Measurements from ENCODE around the gene PERM1.
A peak's percentile ranks its signal among the peaks of the same experiment; 100 is the strongest.
"Not testable (repeated sequence)": the region's sequence is repeated elsewhere in the genome, so short reads cannot be mapped to it uniquely, and the experiment has no call there.

The PERM1 gene

DNA sequence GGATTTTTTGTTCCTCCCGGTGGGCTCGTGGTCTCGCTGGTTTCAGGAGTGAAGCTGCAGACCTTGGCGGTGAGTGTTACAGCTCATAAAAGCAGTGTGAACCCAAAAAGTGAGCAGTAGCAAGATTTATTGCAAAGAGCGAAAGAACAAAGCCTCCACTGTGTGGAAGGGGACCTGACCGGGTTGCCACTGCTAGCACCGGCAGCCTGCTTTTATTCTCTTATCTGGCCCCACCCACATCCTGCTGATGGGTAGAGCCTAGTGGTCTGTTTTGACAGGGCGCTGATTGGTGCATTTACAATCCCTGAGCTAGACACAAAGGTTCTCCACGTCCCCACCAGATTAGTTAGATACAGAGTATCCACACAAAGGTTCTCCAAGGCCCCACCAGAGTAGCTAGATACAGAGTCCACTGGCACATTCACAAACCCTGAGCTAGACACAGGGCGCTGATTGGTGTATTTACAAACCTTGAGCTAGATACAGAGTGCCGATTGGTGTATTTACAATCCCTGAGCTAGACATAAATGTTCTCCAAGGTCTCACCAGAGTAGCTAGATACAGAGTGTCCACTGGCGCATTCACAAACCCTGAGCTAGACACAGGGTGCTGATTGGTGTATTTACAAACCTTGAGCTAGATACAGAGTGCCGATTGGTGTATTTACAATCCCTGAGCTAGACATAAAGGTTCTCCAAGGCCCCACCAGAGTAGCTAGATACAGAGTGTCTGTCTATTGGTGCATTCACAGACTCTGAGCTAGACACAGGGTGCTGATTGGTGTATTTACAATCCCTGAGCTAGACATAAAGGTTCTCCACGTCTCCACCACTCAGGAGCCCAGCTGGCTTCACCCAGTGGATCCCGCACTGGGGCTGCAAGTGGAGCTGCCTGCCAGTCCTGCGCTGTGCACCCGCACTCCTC lies 35.8 kb upstream of the PERM1 start:
- DNase-seq (ENCODE audit: extremely low read depth in 1 of 2, low read depth in 1 of 2) = not testable (repeated sequence)

GRCh38 chr1:1014799-1015681 lies 33.1 kb upstream of the PERM1 start:
- DNase-seq (ENCODE audit: extremely low read depth in 1 of 2, low read depth in 1 of 2) = no peak

DNA sequence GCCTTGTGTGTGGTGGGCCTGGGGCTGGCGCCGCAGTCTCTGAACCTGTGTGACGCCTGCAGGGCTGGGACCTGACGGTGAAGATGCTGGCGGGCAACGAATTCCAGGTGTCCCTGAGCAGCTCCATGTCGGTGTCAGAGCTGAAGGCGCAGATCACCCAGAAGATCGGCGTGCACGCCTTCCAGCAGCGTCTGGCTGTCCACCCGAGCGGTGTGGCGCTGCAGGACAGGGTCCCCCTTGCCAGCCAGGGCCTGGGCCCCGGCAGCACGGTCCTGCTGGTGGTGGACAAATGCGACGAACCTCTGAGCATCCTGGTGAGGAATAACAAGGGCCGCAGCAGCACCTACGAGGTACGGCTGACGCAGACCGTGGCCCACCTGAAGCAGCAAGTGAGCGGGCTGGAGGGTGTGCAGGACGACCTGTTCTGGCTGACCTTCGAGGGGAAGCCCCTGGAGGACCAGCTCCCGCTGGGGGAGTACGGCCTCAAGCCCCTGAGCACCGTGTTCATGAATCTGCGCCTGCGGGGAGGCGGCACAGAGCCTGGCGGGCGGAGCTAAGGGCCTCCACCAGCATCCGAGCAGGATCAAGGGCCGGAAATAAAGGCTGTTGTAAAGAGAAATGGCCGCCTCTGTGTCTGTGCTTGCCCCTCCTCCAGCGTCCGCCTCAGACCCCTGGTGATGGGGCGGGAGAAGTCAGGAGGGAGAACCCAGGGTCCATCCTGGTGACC lies 32.2 kb upstream of the PERM1 start:
- DNase-seq (ENCODE audit: extremely low read depth in 1 of 2, low read depth in 1 of 2) = no peak

GRCh38 chr1:1013105-1013921 lies 31.4 kb upstream of the PERM1 start, which contains the start of gene ISG15:
ISG15 (plus strand) TSS chr1:1013497; CDS start chr1:1013574, 77 bp downstream.
- peak; percentile 70 to 75 for DNase-seq (ENCODE audit: extremely low read depth in 1 of 2, low read depth in 1 of 2)

DNA sequence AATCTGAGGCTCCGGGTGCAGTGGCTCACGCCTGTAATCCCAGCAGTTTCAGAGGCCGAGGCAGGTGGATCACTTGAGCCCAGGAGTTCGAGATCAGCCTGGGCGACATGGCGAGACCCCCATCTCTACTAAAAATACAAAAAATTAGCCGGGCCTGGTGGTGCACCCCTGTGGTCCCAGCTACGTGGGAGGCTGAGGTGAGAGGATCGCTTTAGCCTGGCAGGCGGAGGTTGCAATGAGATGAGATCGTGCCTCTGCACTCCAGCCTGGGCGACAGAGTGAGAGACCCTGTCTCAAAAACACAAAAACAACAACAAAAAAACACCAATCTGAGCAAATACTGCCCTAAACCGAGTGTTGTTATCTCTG lies 30.8 kb upstream of the PERM1 start:
- not testable (repeated sequence) for DNase-seq (ENCODE audit: extremely low read depth in 1 of 2, low read depth in 1 of 2)

DNA sequence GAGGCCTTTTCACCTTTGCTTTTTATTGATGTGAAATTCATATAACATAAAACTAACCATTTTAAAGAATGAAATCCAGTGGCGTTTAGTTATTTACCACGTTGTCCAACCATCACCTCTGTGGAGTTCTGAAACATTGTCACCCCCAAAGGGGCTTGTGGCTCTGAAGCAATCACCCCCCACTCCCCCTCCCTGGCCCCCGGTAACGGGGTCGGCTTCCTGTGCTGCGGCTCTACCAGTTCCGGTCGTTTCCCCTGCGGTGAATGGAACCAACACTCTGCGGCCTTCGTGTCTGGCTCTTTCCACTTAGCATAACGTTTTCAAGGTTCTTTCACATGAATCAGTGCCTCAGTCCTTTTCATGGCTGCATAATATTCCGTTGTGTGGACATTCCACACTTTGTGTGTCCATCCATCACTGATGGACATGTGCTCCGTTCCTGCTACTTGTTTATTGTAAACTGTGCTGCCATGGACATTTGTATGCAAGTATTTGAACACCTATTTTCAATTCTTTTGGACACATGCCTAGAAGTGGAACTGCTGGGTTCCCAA lies 29.6 kb upstream of the PERM1 start:
- no peak for DNase-seq (ENCODE audit: extremely low read depth in 1 of 2, low read depth in 1 of 2)

DNA sequence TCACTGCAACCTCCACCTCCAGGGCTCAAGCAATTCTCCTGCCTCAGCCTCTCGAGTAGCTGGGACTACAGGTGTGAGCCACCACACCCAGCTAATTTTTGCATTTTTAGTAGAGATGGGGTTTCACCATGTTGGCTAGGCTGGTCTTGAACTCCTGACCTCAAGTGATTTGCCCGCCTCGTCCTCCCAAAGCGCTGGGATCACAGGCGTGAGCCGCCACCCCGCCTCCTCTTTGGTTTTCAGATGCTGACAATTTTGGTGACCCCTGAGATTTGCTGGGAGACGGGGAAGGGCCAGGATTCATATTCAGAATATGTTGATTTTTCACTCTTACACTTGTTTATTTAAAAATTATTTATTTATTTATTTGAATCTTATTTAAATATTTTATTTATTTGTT lies 28.2 kb upstream of the PERM1 start:
- DNase-seq (ENCODE audit: extremely low read depth in 1 of 2, low read depth in 1 of 2) = not testable (repeated sequence)

DNA sequence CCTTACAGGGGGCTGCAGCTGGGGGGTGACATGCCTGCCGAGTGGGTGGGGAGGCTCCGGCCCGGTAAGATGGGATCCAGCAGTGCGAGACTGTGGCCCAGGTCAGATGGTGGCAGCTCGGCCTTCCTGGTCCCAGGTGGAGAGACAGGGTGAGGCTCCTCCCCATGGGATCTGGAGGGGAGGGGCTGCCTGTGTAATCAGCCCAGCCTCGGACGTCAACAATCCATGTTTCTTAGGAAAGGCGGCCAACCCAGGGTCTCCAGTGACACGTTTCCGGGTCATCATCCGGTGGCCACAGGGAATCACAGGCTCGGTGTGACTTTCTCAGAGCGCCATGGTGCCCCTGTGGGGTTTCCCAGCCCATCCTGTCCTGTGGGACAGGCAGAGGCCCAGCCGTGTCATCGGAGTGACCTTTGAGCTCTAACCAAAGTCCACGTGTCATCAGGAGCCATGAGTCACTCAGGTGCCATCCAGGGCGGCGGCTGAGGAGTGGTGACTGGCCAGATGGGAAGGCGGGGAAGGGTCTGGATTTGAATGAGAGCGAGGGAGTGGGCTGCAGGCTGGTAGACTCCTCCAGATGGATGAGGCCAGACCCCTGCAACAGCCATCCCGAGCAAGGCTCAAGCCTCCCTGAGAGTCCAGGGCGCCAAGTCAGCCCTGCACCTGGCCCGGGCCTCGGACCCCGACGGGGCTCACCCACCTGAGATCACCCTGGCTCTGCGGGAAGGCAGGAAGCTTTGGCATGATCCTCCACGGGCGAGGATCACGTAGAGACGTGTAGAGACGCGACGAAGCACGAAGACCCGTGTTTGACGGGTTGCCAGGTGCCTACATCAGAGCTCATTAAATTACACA lies 24.6 kb upstream of the PERM1 start:
- no peak for DNase-seq (ENCODE audit: extremely low read depth in 1 of 2, low read depth in 1 of 2)

GRCh38 chr1:1005774-1006304 lies 23.9 kb upstream of the PERM1 start:
- DNase-seq (ENCODE audit: extremely low read depth in 1 of 2, low read depth in 1 of 2) = no peak

DNA sequence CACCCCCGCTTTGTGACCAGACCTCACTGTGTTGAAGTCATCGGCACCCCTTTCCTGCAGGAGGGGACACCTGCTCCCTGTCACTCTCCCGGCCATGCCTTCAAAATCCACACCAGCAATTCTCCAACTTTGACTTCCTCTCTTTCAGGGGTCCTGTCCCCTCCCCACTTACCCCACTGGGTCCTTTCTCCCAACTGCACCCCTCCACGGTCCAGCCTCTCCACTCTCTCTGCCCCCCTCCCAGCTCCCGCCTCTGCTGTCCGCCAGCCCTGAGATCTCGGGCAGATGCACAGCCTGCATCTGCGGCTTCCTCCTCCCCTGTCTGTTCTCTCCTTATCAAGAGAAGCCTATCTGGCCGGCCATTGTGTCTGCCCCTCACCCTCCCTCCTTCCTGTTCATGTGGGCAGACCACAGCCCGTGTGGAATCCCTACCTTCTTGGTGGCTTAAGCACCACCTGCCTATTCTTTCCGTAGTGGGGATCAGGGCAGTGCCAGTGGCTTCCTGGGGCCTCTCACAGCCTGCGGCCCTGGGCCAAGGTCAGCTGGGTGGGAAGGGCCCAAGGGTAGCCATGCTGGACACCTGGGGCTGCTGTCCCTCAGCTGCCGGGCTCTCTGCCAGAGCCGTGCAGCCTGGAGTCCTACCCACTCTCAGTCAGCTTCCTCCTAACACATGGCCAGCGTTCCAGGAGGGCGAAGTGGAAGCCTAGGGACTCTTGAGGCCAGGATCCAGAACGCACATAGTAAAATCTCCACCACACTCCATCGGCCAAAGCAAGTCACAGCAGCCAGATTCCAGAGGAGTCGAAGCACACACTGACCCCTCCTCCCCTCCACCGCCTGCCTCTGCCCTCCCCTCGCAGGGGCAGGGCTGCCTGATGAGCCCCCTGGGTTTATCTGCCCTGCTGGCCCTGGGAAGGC lies 23.1 kb upstream of the PERM1 start:
- no peak for DNase-seq (ENCODE audit: extremely low read depth in 1 of 2, low read depth in 1 of 2)

GRCh38 chr1:1004420-1004779 lies 22.5 kb upstream of the PERM1 start:
- no peak for DNase-seq (ENCODE audit: extremely low read depth in 1 of 2, low read depth in 1 of 2)

- no peak for DNase-seq (ENCODE audit: extremely low read depth in 1 of 2, low read depth in 1 of 2)
Measured at GRCh38 chr1:1003618-1004419, 21.9 kb upstream of the PERM1 start.

- DNase-seq (ENCODE audit: extremely low read depth in 1 of 2, low read depth in 1 of 2) = no peak
Measured at GRCh38 chr1:1001057-1001783, 19.3 kb upstream of the PERM1 start.

- no peak for DNase-seq (ENCODE audit: extremely low read depth in 1 of 2, low read depth in 1 of 2)
Measured at GRCh38 chr1:1000357-1001056, 18.6 kb upstream of the PERM1 start.

DNA sequence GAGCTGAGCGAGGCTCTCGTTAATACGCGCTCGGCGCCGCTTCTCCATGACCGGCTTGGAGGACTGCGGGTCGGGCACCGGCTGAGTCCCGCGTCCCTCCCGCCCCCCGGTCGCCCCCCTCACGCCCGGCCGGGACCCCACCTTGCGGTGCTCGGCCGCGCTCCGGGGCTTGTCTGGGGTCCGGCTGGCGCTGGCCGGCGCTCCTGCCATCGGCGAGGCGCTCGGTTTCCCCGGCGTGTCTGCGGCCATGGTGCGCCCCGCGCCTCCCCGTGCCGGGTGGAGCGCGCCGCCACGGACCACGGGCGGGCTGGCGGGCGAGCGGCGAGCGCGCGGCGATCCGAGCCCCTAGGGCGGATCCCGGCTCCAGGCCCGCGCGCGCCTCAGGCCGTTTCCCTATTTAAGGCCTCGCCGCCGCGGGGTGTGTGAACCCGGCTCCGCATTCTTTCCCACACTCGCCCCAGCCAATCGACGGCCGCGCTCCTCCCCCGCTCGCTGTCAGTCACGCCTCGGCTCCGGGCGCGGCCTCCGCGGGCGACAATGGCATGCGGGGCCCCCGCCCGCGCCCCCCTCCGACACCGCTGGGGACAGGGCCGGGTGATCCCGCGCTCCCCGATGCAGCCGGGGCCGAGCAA lies 17.9 kb upstream of the PERM1 start, which contains the start of gene HES4:
HES4 (minus strand) TSS at position 373 of the 632 bp plus-strand sequence; CDS start at position 249, 124 bp downstream.
- peak in 1 of 2 donors; percentile 48 for DNase-seq (ENCODE audit: extremely low read depth in 1 of 2, low read depth in 1 of 2)
